Neutrophil (primary cell): Measurements from ENCODE around the gene MRPS33.

Experiments
- H3K27ac ChIP-seq: fragments of 200-600 bp; sonication (generic); 2 replicates; pipeline ENCODE4 v1.5.1; 2016; ENCODE audit warnings: mild to moderate bottlenecking, moderate library complexity
- H3K27me3 ChIP-seq: fragments of 200-600 bp; sonication (generic); 2 replicates; pipeline ENCODE4 v1.6.0; 2016; ENCODE audit warnings: mild to moderate bottlenecking
- H3K36me3 ChIP-seq: fragments of 200-600 bp; sonication (generic); 2 replicates; pipeline ENCODE4 v1.5.1; 2017
- H3K4me1 ChIP-seq, 2 experiments: fragments of 200-600 bp in 1 of 2; sonication (generic) in 1 of 2; 1 replicate in 1 of 2; 2 replicates in 1 of 2; pipeline versions ENCODE4 v1.5.1 to v1.6.1; 2013 to 2016; ENCODE audit warnings: low read depth in 1 of 2, low read length in 1 of 2, mild to moderate bottlenecking in 1 of 2, moderate library complexity in 1 of 2; ENCODE audit not compliant: control insufficient read depth in 1 of 2, insufficient read depth in 1 of 2
- H3K4me3 ChIP-seq, 2 experiments: fragments of 200-600 bp in 1 of 2; sonication (generic) in 1 of 2; 1 replicate in 1 of 2; 2 replicates in 1 of 2; pipeline ENCODE4 v1.5.1; 2013 to 2016; ENCODE audit warnings: low read depth in 1 of 2, low read length in 1 of 2, mild to moderate bottlenecking in 1 of 2, moderate library complexity in 1 of 2
- H3K9me3 ChIP-seq: fragments of 200-600 bp; sonication (generic); 2 replicates; pipeline ENCODE4 v1.5.1; 2016
- CTCF ChIP-seq: fragments of 200-600 bp; sonication (generic); IDR thresholded peaks from 2 replicates; pipeline ENCODE4 v1.5.1; 2016; ENCODE audit warnings: antibody characterized with exemption

The MRPS33 gene

GRCh38 chr7:141014524-141015395 is at the start of gene MRPS33:
TSS of gene MRPS33 (minus strand) at chr7:141014952. CDS start at chr7:141010633, 4,319 bp downstream.
- peaks cover 47% of the 10 kb centered on the region for H3K27me3 ChIP-seq
- H3K9me3 ChIP-seq = no peaks in the 10 kb centered on the region
- peak; percentile 46 for TF ChIP-seq CTCF
- peak within 1 kb of the TSS; percentile 61 to 68 for H3K4me3 ChIP-seq
- no peaks in the 10 kb centered on the region for H3K36me3 ChIP-seq
- H3K27ac ChIP-seq = peak within 1 kb of the TSS; percentile 62
- H3K4me1 ChIP-seq = peaks cover 18 to 20% of the 10 kb centered on the region in 2 experiments

GRCh38 chr7:141057788-141058187 is 43.0 kb upstream of the MRPS33 start:
- no peak for TF ChIP-seq CTCF
- H3K4me1 ChIP-seq = no peaks in the 10 kb centered on the region
- no peaks in the 10 kb centered on the region for H3K9me3 ChIP-seq
- no peaks in the 10 kb centered on the region for H3K36me3 ChIP-seq
- no peak overlapping the region for H3K27ac ChIP-seq
- H3K27me3 ChIP-seq = peaks cover 74% of the 10 kb centered on the region
- no peak overlapping the region for H3K4me3 ChIP-seq

- Histone ChIP-seq H3K4me3 (no peak overlapping the region), H3K36me3 (no peaks in the 10 kb centered on the region), H3K4me1 (no peaks in the 10 kb centered on the region), H3K27me3 (peaks cover 72% of the 10 kb centered on the region), H3K27ac (no peak overlapping the region), H3K9me3 (no peaks in the 10 kb centered on the region)
- TF ChIP-seq CTCF = no peak
Measured at GRCh38 chr7:141055146-141055545, 40.4 kb upstream of the MRPS33 start.

GRCh38 chr7:141053626-141054025 is 38.9 kb upstream of the MRPS33 start:
- no peak overlapping the region for H3K4me3 ChIP-seq
- H3K9me3 ChIP-seq = no peaks in the 10 kb centered on the region
- no peak for TF ChIP-seq CTCF
- peaks cover 72% of the 10 kb centered on the region for H3K27me3 ChIP-seq
- no peaks in the 10 kb centered on the region for H3K4me1 ChIP-seq
- no peaks in the 10 kb centered on the region for H3K36me3 ChIP-seq
- no peak overlapping the region for H3K27ac ChIP-seq

GRCh38 chr7:141045842-141046620 is 31.3 kb upstream of the MRPS33 start:
- peaks cover 39% of the 10 kb centered on the region for H3K27me3 ChIP-seq
- no peak overlapping the region for H3K4me3 ChIP-seq
- H3K36me3 ChIP-seq = no peaks in the 10 kb centered on the region
- H3K9me3 ChIP-seq = no peaks in the 10 kb centered on the region
- no peaks in the 10 kb centered on the region for H3K4me1 ChIP-seq
- no peak overlapping the region for H3K27ac ChIP-seq
- TF ChIP-seq CTCF = no peak
